Mononuclear cell (primary cell): ENCODE measurements around the gene SH3D19. TPM values are rescaled to one million over a fixed set of nuclear protein-coding genes. Genes with fewer than 3 reads are reported as not detected.
"Not testable (repeated sequence)": the region's sequence is repeated elsewhere in the genome, so short reads cannot be mapped to it uniquely, and the experiment has no call there.

Experiments used
- H3K27me3 ChIP-seq: 2 replicates; pipeline ENCODE4 v1.6.0; 2011; ENCODE audit warnings: low read length, control low read depth; ENCODE audit not compliant: insufficient read depth
- H3K4me1 ChIP-seq: 2 replicates; pipeline ENCODE4 v1.5.1; 2011; ENCODE audit warnings: mild to moderate bottlenecking, low read length, control low read depth; ENCODE audit not compliant: insufficient read depth
- H3K4me3 ChIP-seq: 2 replicates; pipeline ENCODE4 v1.5.1; 2011; ENCODE audit warnings: mild to moderate bottlenecking, low read length, moderate library complexity
- H3K9me3 ChIP-seq: 2 replicates; pipeline ENCODE4 v1.5.1; 2011; ENCODE audit warnings: low read depth, mild to moderate bottlenecking, control low read depth, low read length
- total RNA-seq: library from RNA; depleted of rRNA; stranded (reverse); fragments of >200 nt; gene quantifications from one replicate; pipeline ENCODE4 v1.2.3, GENCODE V29; 2012

The SH3D19 gene
- total RNA-seq, 1 donor: not detected

DNA sequence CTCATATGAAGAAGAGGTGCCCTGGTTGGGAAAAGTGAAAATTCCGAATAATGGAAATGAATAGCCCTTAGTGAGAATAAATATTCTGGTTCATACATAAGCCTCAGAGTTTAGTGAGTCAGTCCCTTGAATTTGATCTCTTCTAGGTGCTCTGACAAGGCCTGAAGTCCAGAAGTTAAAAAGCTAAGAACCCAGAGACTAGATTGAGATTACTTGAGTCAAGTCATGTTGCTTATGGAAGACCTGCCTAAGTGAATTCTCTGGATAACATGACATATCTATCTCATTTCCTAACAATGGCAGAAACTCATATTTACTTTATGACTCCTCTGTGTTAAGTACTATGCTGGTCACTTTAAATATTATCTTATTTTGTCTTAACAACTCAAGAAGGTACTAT lies 58.9 kb downstream of the SH3D19 start:
- H3K9me3 ChIP-seq: no peaks in the 10 kb centered on the region
- peaks cover 4% of the 10 kb centered on the region for H3K27me3 ChIP-seq
- H3K4me1 ChIP-seq: no peaks in the 10 kb centered on the region

DNA sequence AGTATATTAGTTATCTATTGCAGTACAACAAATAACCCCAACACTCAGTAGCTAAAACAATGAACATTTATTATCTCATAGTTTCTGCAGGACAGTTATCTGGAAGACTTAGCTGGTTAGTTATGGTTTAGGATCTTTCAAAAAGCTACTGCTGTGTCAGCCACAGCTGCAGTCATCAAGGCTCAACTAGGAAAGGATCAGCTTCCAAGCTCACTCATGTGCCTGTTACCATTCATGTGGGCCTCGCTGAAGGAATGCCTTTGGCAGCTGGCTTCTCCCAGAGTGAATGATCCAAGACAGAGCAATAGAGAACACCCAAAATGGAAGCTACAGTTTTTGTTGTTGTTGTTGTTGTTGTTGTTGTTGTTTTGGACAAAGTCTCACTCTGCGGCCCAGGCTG lies 62.0 kb downstream of the SH3D19 start:
- H3K4me1 ChIP-seq: no peaks in the 10 kb centered on the region
- peaks cover 4% of the 10 kb centered on the region for H3K27me3 ChIP-seq
- no peaks in the 10 kb centered on the region for H3K9me3 ChIP-seq
- no peak overlapping the region for H3K4me3 ChIP-seq

More for the DNA sequence above, 58.9 kb downstream of the SH3D19 start:
- no peak overlapping the region for H3K4me3 ChIP-seq

DNA sequence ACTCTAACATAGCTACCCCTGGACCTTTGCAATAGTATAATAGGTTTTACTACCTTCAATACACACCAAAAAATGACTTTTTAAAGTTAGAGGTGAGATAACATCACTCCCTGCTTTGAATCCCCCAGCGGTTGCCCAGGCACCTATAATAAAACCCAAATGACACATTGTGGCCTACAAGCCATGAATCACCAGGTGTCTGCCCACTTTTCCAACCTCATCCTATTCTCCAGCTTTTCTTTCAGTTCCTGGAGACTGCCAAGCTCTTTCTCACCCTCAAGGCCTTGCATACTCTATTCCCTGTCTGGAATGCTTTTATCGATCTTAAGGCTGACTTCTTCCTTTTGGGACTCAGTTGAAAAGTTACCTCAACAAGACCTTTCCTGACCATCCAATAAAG lies 64.9 kb downstream of the SH3D19 start:
- Histone ChIP-seq H3K27me3 (no peaks in the 10 kb centered on the region), H3K9me3 (no peaks in the 10 kb centered on the region), H3K4me1 (no peaks in the 10 kb centered on the region), H3K4me3 (no peak overlapping the region)

DNA sequence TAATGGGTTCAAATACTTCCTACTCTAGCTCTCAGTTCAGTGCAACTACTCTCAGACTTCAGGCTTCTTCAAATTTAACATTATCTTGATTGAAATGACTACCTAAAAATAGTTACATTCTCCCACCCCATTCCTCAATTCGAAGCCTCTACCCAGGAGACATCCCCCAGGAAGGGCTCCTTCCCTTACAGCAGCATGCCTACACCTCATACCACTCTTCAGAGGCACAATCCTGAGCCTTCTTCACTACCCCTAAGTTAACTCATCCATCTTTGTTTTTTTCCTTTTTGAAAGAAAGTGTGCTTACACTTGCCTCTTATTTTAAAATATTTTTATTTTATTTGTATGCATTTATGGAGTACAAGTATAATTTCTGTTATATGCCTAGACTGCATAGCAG lies 65.7 kb downstream of the SH3D19 start:
- no peaks in the 10 kb centered on the region for H3K9me3 ChIP-seq
- no peaks in the 10 kb centered on the region for H3K4me1 ChIP-seq
- no peak overlapping the region for H3K4me3 ChIP-seq
- H3K27me3 ChIP-seq: no peaks in the 10 kb centered on the region

DNA sequence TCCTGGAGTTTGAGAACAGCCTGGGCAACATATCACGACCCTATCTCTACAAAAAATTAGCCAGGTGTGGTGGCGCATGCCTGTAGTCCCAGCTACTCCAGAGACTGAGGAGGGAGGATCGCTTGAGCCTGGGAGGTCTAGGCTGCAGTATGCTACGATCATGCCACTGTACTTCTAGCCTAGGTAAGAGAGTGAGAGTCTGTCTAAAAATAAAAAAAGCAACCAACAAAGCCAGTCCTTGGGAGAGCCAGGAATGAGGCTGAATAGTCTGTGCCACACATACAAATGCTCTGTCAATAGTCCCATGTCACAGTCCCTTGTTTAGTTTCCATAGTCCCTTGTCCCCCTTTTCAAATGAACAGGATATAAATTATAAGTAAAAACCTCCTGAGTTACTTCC lies 67.7 kb downstream of the SH3D19 start:
- Histone ChIP-seq H3K4me3 (no peak overlapping the region), H3K27me3 (no peaks in the 10 kb centered on the region), H3K9me3 (no peaks in the 10 kb centered on the region), H3K4me1 (no peaks in the 10 kb centered on the region)

DNA sequence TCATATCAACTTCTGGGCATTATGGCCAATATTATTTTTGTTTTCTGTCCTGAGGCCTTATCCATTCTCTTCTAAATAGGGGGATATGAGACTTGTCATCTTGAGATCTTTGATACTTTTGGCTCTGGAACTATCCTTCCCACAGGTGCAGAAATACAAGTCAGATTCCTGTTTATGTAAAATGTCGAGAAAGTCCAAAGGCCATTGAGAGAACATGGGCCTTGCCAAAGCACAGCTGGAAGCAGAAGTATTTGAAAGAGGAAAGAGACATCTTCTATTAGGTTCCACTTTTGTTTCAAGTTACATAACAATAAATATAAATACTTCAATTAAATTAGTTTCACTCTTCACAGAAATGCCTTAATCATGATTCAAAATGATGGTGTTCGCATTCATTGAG lies 69.3 kb downstream of the SH3D19 start:
- no peaks in the 10 kb centered on the region for H3K9me3 ChIP-seq
- no peaks in the 10 kb centered on the region for H3K4me1 ChIP-seq
- no peaks in the 10 kb centered on the region for H3K27me3 ChIP-seq
- H3K4me3 ChIP-seq: no peak overlapping the region

DNA sequence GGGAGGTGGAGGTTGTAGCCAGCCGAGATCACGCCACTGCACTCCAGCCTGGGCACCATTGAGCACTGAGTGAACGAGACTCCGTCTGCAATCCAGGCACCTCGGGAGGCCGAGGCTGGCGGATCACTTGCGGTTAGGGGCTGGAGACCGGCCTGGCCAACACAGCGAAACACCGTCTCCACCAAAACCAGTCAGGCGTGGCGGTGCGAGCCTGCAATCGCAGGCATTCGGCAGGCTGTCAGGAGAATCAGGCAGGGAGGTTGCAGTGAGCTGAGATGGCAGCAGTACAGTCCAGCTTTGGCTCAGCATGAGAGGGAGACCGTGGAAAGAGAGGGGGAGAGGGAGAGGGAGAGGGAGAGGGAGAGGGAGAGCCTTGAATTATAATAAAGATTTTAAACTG lies 69.7 kb downstream of the SH3D19 start:
- H3K4me3 ChIP-seq, H3K27me3 ChIP-seq, H3K9me3 ChIP-seq: not testable (repeated sequence)

DNA sequence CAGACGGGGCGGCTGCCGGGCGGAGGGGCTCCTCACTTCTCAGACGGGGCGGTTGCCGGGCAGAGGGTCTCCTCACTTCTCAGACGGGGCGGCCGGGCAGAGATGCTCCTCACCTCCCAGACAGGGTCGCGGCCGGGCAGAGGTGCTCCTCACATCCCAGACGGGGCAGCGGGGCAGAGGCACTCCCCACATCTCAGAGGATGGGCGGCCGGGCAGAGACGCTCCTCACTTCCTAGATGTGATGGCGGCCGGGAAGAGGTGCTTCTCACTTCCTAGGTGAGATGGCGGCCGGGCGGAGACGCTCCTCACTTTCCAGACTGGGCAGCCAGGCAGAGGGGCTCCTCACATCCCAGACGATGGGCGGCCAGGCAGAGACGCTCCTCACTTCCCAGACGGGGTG lies 70.2 kb downstream of the SH3D19 start:
- H3K27me3 ChIP-seq, H3K4me3 ChIP-seq, H3K9me3 ChIP-seq, H3K4me1 ChIP-seq: not testable (repeated sequence)

More for the DNA sequence above, 69.7 kb downstream of the SH3D19 start:
- H3K4me1 ChIP-seq: not testable (repeated sequence)

DNA sequence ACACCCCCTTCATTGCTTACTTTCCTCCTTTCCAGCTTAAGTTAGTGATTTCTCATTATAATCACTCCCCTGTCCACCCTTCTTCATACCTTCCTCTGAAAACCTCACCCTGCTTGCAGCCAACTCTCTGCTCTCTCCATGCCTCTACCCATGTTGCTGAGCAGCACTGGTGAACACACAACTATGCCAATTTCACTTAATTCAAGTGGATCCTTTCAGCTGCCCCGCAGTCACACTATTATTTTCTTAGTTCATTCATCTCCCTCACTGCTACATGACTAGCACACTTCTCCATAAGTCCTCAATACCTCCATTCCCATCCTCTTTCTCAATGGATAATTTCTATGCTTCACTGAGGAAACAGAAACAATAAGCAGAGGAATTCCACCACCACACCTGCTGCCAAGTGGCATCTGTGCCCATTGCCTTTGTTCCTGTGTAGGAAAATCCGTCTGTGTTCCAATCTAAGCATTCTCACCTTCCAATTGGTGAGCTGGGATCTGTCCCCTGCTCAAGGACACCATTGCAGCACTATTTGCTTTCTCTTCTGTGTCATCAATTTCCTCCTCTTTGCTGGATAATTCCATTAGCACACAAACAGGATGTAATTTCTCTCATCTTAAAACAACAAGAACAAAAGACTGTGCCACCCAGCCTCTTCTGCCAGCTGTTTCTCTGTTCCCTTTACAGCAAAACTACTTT lies 73.7 kb downstream of the SH3D19 start:
- no peaks in the 10 kb centered on the region for H3K9me3 ChIP-seq
- H3K4me1 ChIP-seq: no peaks in the 10 kb centered on the region
- H3K4me3 ChIP-seq: no peak overlapping the region
- H3K27me3 ChIP-seq: no peaks in the 10 kb centered on the region

DNA sequence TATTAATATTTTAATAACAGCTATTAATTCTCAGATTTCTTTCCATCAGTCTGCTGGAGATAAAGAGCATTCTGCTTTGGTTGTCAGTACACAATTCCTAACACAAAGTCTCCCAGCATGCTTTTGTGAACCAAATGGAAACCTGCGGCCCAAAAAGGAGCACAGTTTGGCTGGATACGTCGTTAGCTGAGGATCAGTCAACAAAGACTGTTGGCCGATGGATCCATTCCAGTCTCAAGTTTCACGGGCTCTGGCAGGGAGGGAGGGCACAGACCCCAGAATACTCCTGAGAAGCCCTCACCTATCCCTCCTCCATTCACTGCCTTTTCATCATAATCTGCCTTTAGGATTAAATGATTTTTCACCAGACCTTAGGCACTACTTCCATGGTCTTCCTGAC lies 74.7 kb downstream of the SH3D19 start:
- no peaks in the 10 kb centered on the region for H3K27me3 ChIP-seq
- no peaks in the 10 kb centered on the region for H3K9me3 ChIP-seq
- H3K4me3 ChIP-seq: no peak overlapping the region
- no peaks in the 10 kb centered on the region for H3K4me1 ChIP-seq

DNA sequence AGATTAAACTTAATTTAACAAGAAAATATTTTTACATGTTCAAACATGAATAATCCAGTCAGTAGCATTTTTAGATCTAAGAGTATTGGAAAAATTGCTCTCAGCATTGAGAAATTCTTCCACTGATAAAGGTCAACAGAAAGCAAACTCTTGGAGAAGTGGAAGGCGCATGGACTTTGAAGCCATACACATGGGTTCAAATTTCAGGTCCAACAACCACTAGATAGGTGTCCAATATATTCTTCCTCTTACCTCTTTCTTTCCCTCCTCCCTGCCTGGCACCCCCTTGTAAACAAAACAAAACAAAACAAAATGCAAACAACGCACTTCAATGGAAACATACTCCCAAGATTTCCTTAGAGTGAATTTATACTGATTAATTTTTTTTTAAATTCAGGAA lies 76.9 kb downstream of the SH3D19 start:
- Histone ChIP-seq H3K4me1 (no peaks in the 10 kb centered on the region), H3K4me3 (no peak overlapping the region), H3K27me3 (peaks cover 2% of the 10 kb centered on the region), H3K9me3 (no peaks in the 10 kb centered on the region)

DNA sequence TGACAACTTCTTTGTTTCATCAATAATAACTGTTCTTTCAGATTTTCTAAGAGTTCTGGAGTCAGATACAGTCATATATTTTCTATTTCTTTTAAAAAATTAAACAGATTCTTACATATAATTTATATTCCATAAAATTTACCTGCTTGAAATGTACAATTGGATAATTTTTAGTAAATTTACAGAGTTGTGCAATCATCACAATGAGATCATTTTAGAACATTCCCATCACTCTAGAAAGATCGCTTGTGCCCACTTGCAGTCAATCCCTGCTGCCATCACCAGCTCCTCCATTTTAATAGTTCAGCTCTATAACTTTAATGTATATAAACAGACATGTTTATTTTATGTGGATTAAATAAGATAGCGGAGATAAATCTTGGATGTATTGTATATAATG lies 78.0 kb downstream of the SH3D19 start:
- no peak overlapping the region for H3K4me3 ChIP-seq
- no peaks in the 10 kb centered on the region for H3K4me1 ChIP-seq
- H3K27me3 ChIP-seq: peaks cover 2% of the 10 kb centered on the region

DNA sequence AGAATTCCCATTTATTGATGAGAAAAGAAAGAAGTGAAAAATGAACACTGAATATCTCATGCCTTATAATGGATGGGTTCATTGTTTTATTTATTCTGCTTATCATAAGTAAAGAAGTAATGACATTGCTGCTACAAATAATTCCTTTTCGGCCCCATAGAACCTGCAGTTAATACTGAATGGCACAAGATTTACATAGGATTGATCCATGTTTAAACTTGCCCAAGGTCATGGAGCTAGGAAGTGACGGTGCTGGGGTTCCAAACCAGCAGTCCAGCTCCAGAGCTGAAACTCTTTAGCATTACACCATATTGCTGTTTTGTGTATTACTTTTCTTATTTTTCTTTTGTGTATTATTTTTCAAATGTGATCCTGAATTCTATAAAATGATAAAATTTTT lies 78.7 kb downstream of the SH3D19 start:
- no peaks in the 10 kb centered on the region for H3K9me3 ChIP-seq
- peaks cover 2% of the 10 kb centered on the region for H3K27me3 ChIP-seq
- H3K4me3 ChIP-seq: no peak overlapping the region
- H3K4me1 ChIP-seq: no peaks in the 10 kb centered on the region

More for the DNA sequence above, 78.0 kb downstream of the SH3D19 start:
- no peaks in the 10 kb centered on the region for H3K9me3 ChIP-seq

DNA sequence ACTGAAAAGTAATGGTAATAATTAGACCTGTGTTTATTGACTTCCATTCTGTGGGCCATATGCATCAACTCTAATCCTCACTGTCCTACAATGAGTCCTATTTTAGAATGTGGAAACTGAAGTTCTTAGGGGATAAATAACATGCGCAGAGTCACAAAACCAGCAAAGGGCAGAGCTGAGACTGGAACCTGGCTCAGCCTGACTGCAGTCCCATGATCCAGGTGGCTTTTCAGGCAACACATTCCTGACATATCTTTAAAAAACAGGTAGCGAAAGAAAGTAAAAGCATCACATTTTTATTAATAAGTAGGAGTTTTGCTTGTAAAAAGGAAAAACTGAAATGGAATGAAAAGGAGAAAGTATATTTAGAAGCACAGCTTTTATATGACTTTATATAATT lies 83.1 kb downstream of the SH3D19 start:
- Histone ChIP-seq H3K4me1 (no peaks in the 10 kb centered on the region), H3K9me3 (no peaks in the 10 kb centered on the region), H3K27me3 (peaks cover 4% of the 10 kb centered on the region), H3K4me3 (no peak overlapping the region)

DNA sequence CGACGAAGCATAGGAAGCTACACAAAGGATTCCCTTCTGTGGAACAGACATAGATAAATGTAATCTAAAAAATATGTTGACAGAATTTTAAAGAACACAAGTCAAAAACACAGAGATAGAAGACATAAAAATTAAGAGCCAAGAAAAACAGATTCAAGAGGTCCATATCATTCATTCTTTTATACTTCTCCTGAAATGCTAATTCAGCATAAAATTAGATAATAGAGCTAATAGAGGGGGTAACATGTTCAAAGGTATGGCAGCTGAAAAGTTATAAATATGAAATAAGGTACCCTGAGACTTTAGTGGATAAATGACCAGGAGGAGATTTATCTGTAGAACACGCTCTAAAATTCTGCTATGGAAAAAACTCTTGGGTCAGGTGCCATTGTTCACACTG lies 85.8 kb downstream of the SH3D19 start:
- H3K27me3 ChIP-seq: peaks cover 4% of the 10 kb centered on the region
- H3K4me3 ChIP-seq: no peak overlapping the region
- no peaks in the 10 kb centered on the region for H3K4me1 ChIP-seq
- no peaks in the 10 kb centered on the region for H3K9me3 ChIP-seq

DNA sequence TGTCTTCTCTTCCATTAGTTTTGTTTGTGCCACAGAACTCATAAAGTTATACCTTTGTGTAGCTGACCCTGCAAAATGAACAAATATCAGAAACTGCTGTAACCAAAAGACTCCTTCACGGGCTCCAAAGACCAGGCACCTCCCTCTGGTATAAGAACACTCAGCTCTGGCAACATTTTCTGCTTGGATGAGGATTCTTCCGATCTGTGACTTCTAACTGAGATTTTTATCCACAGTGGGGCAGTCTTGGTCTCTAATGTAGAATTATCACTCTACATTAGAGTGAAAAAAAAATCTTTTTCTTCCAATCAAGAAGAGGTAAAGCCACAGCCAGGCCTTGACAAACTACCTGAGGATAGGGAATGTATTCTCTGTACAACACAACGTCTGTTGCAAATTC lies 86.9 kb downstream of the SH3D19 start:
- Histone ChIP-seq H3K27me3 (peaks cover 2% of the 10 kb centered on the region), H3K4me1 (no peaks in the 10 kb centered on the region), H3K4me3 (no peak overlapping the region)

More for the DNA sequence above, 86.9 kb downstream of the SH3D19 start:
- no peaks in the 10 kb centered on the region for H3K9me3 ChIP-seq
